Gastroesophageal sphincter (tissue), 4 donors: ENCODE data around the gene LAMA3. TPM values are rescaled to one million over a fixed set of nuclear protein-coding genes. Genes with fewer than 3 reads are reported as not detected.

Experiments used
- ATAC-seq: fragments of 150-250 bp; one replicate; pipeline ENCODE4 v1.9.1; 2016; ENCODE audit warnings: mild to moderate bottlenecking, moderate library complexity
- H3K27ac ChIP-seq, 4 donors: fragments of 200-600 bp; sonication (generic) in 3 of 4; 1 replicate in 3 of 4; 2 replicates in 1 of 4; pipeline ENCODE4 v1.5.1; 2016 to 2019
- H3K27me3 ChIP-seq: fragments of 200-600 bp; sonication (generic); one replicate; pipeline ENCODE4 v1.5.1; 2019
- H3K36me3 ChIP-seq, 2 donors: fragments of 200-600 bp; sonication (generic); one replicate each; pipeline ENCODE4 v1.5.1; 2019; ENCODE audit warnings: control low read depth in 1 of 2
- H3K4me1 ChIP-seq, 3 donors: fragments of 200-600 bp; sonication (generic); 1 replicate in 2 of 3; 2 replicates in 1 of 3; pipeline ENCODE4 v1.5.1; 2016 to 2019; ENCODE audit warnings: control low read depth in 2 of 3
- H3K4me3 ChIP-seq, 2 donors: fragments of 200-600 bp; sonication (generic); one replicate each; pipeline ENCODE4 v1.5.1; 2019; ENCODE audit warnings: mild to moderate bottlenecking in 1 of 2, moderate library complexity in 1 of 2
- H3K9me3 ChIP-seq, 3 donors: fragments of 200-600 bp; sonication (generic); one replicate each; pipeline ENCODE4 v1.5.1; 2017 to 2019; ENCODE audit warnings: control low read depth in 2 of 3
- CTCF ChIP-seq, 4 experiments: fragments of 200-600 bp in 2 of 4; fragments of 450-650 bp in 2 of 4; sonication (generic) in 1 of 4; IDR thresholded peaks; one replicate each; pipeline ENCODE4 v1.5.1; 2017 to 2019; ENCODE audit warnings: antibody characterized with exemption in 4 of 4, mild to moderate bottlenecking in 2 of 4, moderate library complexity in 2 of 4
- EP300 ChIP-seq: sonication (generic); formaldehyde crosslinking; IDR thresholded peaks from one replicate; pipeline ENCODE4 v1.6.1; 2017; ENCODE audit warnings: antibody characterized with exemption, mild to moderate bottlenecking
- POLR2A ChIP-seq, 2 donors: fragments of 450-650 bp; IDR thresholded peaks; one replicate each; pipeline ENCODE4 v1.6.1; 2017; ENCODE audit warnings: antibody characterized with exemption in 2 of 2, mild to moderate bottlenecking in 2 of 2, moderate library complexity in 1 of 2
- POLR2AphosphoS5 ChIP-seq: sonication (generic); formaldehyde crosslinking; IDR thresholded peaks from one replicate; pipeline ENCODE4 v1.6.1; 2017; ENCODE audit warnings: antibody characterized with exemption
- WGBS, 2 donors: methylation state at CpG; one replicate each; pipeline ENCODE4 v1.1.5; 2018; ENCODE audit warnings: low coverage in 1 of 2; 5-methylcytosine and 5-hydroxymethylcytosine counted together
- total RNA-seq, 4 donors: library from RNA; depleted of rRNA; stranded (reverse); fragments of >200 nt; gene quantifications; one replicate each; pipeline ENCODE4 v1.1.0, GENCODE V29; 2016

LAMA3 gene
- total RNA-seq, 4 donors from 2014 or later: 8.3 to 13.5 (median 9.5) TPM

GRCh38 chr18:23956483-23956882 is 267.2 kb downstream of the LAMA3 start:
- TF ChIP-seq POLR2AphosphoS5 (no peak), CTCF (IDR thresholded peaks at IDR 0.05) (peak in 1 of 4 experiments; percentile 29), EP300 (no peak)
- ATAC-seq: no peak
- H3K36me3 ChIP-seq: no peaks in the 10 kb centered on the region
- H3K27ac ChIP-seq: peak overlapping the region in 1 of 4 donors; percentile 36
- no peaks in the 10 kb centered on the region for H3K27me3 ChIP-seq
- 86 to 92% methylated on average over 2 to 5 of the region's 5 CpGs for WGBS, 2 donors
- no peak overlapping the region for H3K4me3 ChIP-seq
- peaks cover 0 to 27% (median 0%) of the 10 kb centered on the region in 3 donors for H3K4me1 ChIP-seq
- no peaks in the 10 kb centered on the region for H3K9me3 ChIP-seq

GRCh38 chr18:23958036-23958435 is 268.8 kb downstream of the LAMA3 start:
- H3K27me3 ChIP-seq: no peaks in the 10 kb centered on the region
- peak overlapping the region; percentile 47 to 80 (median 78) for H3K27ac ChIP-seq
- peaks cover 0 to 27% (median 0%) of the 10 kb centered on the region in 3 donors for H3K4me1 ChIP-seq
- no peaks in the 10 kb centered on the region for H3K9me3 ChIP-seq
- ATAC-seq: peak; percentile 91
- no peak overlapping the region for H3K4me3 ChIP-seq
- H3K36me3 ChIP-seq: no peaks in the 10 kb centered on the region
- 17 to 30% methylated on average over 1 to 9 of the region's 10 CpGs for WGBS, 2 donors
- no peak for TF ChIP-seq CTCF (IDR thresholded peaks at IDR 0.05)
- TF ChIP-seq POLR2AphosphoS5: peak; percentile 73

- no peak for TF ChIP-seq POLR2AphosphoS5
- TF ChIP-seq POLR2A (IDR thresholded peaks at IDR 0.05): no peak
- TF ChIP-seq CTCF (IDR thresholded peaks at IDR 0.05): no peak
- TF ChIP-seq EP300: no peak
- H3K9me3 ChIP-seq: no peaks in the 10 kb centered on the region
- no peak overlapping the region for H3K4me3 ChIP-seq
Measured at GRCh38 chr18:23963443-23964165, 274.4 kb downstream of the LAMA3 start.

GRCh38 chr18:23964282-23965238 is 275.3 kb downstream of the LAMA3 start:
- peak overlapping the region in 3 of 4 donors; percentile 67 to 71 (median 71) for H3K27ac ChIP-seq
- H3K4me3 ChIP-seq: no peak overlapping the region
- no peaks in the 10 kb centered on the region for H3K9me3 ChIP-seq
- ATAC-seq: no peak
- no peaks in the 10 kb centered on the region for H3K27me3 ChIP-seq
- H3K4me1 ChIP-seq: peaks cover 0 to 29% (median 4%) of the 10 kb centered on the region in 3 donors
- 82 to 91% methylated on average over 11 of the region's 11 CpGs for WGBS, 2 donors
- H3K36me3 ChIP-seq: no peaks in the 10 kb centered on the region
- TF ChIP-seq EP300 (no peak), POLR2A (IDR thresholded peaks at IDR 0.05) (no peak), CTCF (IDR thresholded peaks at IDR 0.05) (no peak), POLR2AphosphoS5 (no peak)

More at GRCh38 chr18:23963443-23964165, 274.4 kb downstream of the LAMA3 start:
- H3K27me3 ChIP-seq: no peaks in the 10 kb centered on the region
- H3K36me3 ChIP-seq: no peaks in the 10 kb centered on the region
- H3K4me1 ChIP-seq: peaks cover 0 to 38% (median 4%) of the 10 kb centered on the region in 3 donors
- H3K27ac ChIP-seq: no peak overlapping the region
- WGBS, 2 donors: 86 to 100% methylated on average over 1 to 2 of the region's 3 CpGs
- no peak for ATAC-seq
